Measurements from ENCODE around the gene SRRT.

Gene SRRT

GRCh38 chr7:100859856-100860255 is 15.0 kb upstream of the SRRT start:
- H3K9ac ChIP-seq (ENCODE audit: low read length), result no peak overlapping the region
- H3K9me3 ChIP-seq (ENCODE audit: low read length), result no peaks in the 10 kb centered on the region
- H3K27me3 ChIP-seq (ENCODE audit: insufficient read depth, low read length), result no peaks in the 10 kb centered on the region
- no peaks in the 10 kb centered on the region for H3F3A ChIP-seq (ENCODE audit: insufficient read depth, low read length)
- TF ChIP-seq CTCF (IDR thresholded peaks at IDR 0.05; ENCODE audit: low read length) (no peak), EZH2 (IDR thresholded peaks at IDR 0.05; ENCODE audit: borderline replicate concordance, low read length) (no peak)
- H2AFZ ChIP-seq (ENCODE audit: low read length), result no peak overlapping the region
- H4K20me1 ChIP-seq (ENCODE audit: insufficient read depth, low read length), result no peaks in the 10 kb centered on the region
- H3K79me2 ChIP-seq (ENCODE audit: insufficient read depth, low read length), result no peaks in the 10 kb centered on the region
- no peak overlapping the region for H3K4me3 ChIP-seq (ENCODE audit: low read depth, low read length, poor library complexity, severe bottlenecking)
- no peaks in the 10 kb centered on the region for H3K9me2 ChIP-seq (ENCODE audit: low read depth, low read length)
- peaks cover 16% of the 10 kb centered on the region for H3K36me3 ChIP-seq (ENCODE audit: insufficient read depth, low read length)
- peaks cover 11% of the 10 kb centered on the region for H3K4me1 ChIP-seq (ENCODE audit: insufficient read depth, low read length, severe bottlenecking)
- H3K4me2 ChIP-seq (ENCODE audit: low read length), result no peak overlapping the region
- no peak overlapping the region for H3K27ac ChIP-seq (ENCODE audit: low read depth, low read length, poor library complexity, severe bottlenecking)

DNA sequence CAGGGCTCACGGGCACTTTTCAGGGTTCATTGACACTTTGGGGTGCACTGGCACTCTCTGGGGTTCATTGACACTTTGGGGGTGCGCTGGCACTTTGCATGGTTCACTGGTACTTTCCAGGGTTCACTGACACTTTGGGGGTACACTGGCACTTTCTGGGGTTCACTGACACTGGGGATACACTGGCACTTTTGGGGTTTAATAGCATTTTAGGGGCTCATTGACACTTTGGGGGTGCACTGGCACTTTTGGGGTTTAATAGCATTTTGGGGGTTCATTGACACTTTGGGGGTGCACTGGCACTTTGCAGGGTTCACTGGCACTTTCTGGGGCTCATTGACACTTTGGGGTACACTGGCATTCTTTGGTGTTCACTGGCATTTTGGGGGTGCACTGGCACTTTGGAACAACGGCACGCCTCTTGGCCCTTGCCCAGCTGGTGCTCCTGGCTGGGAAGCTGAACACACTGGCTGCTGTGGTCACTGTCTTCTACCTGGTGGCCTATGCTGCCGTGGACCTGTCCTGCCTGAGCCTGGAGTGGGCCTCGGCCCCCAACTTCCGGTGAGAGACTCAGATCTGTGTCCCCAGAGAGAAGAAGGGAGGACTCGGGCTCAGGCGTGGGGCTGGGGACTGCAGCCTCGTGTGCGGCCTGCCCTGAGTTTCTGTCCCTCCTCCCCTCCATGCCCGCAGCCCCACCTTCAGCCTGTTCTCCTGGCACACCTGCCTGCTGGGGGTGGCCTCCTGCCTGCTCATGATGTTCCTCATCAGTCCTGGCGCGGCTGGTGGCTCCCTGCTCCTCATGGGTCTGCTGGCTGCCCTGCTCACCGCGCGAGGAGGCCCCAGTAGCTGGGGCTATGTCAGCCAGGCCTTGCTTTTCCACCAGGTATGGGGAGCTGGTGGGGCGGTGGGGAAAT is 13.9 kb upstream of the SRRT start:
- Histone ChIP-seq H3K27me3 (ENCODE audit: insufficient read depth, low read length) (no peaks in the 10 kb centered on the region), H4K20me1 (ENCODE audit: insufficient read depth, low read length) (no peaks in the 10 kb centered on the region), H3K9ac (ENCODE audit: low read length) (no peak overlapping the region), H2AFZ (ENCODE audit: low read length) (no peak overlapping the region), H3K4me1 (ENCODE audit: insufficient read depth, low read length, severe bottlenecking) (peaks cover 15% of the 10 kb centered on the region), H3K4me3 (ENCODE audit: low read depth, low read length, poor library complexity, severe bottlenecking) (no peak overlapping the region), H3K79me2 (ENCODE audit: insufficient read depth, low read length) (no peaks in the 10 kb centered on the region), H3K4me2 (ENCODE audit: low read length) (no peak overlapping the region), H3K36me3 (ENCODE audit: insufficient read depth, low read length) (peaks cover 26% of the 10 kb centered on the region), H3K9me3 (ENCODE audit: low read length) (no peaks in the 10 kb centered on the region), H3K27ac (ENCODE audit: low read depth, low read length, poor library complexity, severe bottlenecking) (no peak overlapping the region), H3F3A (ENCODE audit: insufficient read depth, low read length) (no peaks in the 10 kb centered on the region), H3K9me2 (ENCODE audit: low read depth, low read length) (no peaks in the 10 kb centered on the region)
- no peak for TF ChIP-seq CTCF (IDR thresholded peaks at IDR 0.05; ENCODE audit: low read length)
- no peak for TF ChIP-seq EZH2 (IDR thresholded peaks at IDR 0.05; ENCODE audit: borderline replicate concordance, low read length)

DNA sequence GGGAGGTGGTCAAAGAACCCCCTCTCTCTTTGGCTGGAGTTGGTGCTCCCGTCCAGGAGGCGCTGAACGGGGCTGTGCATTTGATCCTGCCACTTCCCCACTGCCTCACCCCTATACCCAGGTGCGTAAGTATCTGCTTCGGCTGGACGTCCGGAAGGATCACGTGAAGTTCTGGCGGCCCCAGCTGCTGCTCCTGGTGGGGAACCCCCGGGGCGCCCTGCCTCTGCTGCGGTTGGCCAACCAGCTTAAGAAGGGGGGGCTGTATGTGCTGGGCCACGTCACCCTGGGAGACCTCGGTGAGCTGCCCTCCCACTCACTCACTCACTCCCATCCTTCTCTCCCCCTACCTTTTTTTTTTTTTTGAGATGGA is 13.3 kb upstream of the SRRT start:
- Histone ChIP-seq H3K27ac (ENCODE audit: low read depth, low read length, poor library complexity, severe bottlenecking) (no peak overlapping the region), H3K9ac (ENCODE audit: low read length) (no peak overlapping the region), H4K20me1 (ENCODE audit: insufficient read depth, low read length) (no peaks in the 10 kb centered on the region), H3K4me1 (ENCODE audit: insufficient read depth, low read length, severe bottlenecking) (peaks cover 20% of the 10 kb centered on the region), H3K4me2 (ENCODE audit: low read length) (no peak overlapping the region), H3K36me3 (ENCODE audit: insufficient read depth, low read length) (peaks cover 27% of the 10 kb centered on the region), H3K27me3 (ENCODE audit: insufficient read depth, low read length) (no peaks in the 10 kb centered on the region), H2AFZ (ENCODE audit: low read length) (no peak overlapping the region), H3K9me3 (ENCODE audit: low read length) (no peaks in the 10 kb centered on the region), H3K79me2 (ENCODE audit: insufficient read depth, low read length) (no peaks in the 10 kb centered on the region), H3K9me2 (ENCODE audit: low read depth, low read length) (no peaks in the 10 kb centered on the region), H3F3A (ENCODE audit: insufficient read depth, low read length) (no peaks in the 10 kb centered on the region), H3K4me3 (ENCODE audit: low read depth, low read length, poor library complexity, severe bottlenecking) (no peak overlapping the region)
- no peak for TF ChIP-seq EZH2 (IDR thresholded peaks at IDR 0.05; ENCODE audit: borderline replicate concordance, low read length)
- no peak for TF ChIP-seq CTCF (IDR thresholded peaks at IDR 0.05; ENCODE audit: low read length)

All from OCI-LY1 (cell line).